Brain microvascular endothelial cell (primary cell): Measurements from ENCODE around the gene SBF2.

Source experiments
- DNase-seq: peaks from one replicate; pipeline ENCODE4 v3.0.0-alpha.2; 2020
- H3K27ac ChIP-seq: fragments of 250-450 bp; sonication (Bioruptor Pico); 2 replicates; pipeline ENCODE4 v1.5.1; 2020; ENCODE audit warnings: mild to moderate bottlenecking, moderate library complexity
- H3K27me3 ChIP-seq: fragments of 250-450 bp; sonication (Bioruptor Pico); replicated peaks from 2 replicates; pipeline ENCODE4 v1.5.1; 2020; ENCODE audit warnings: mild to moderate bottlenecking
- H3K36me3 ChIP-seq: fragments of 250-450 bp; sonication (Bioruptor Pico); replicated peaks from 2 replicates; pipeline ENCODE4 v1.5.1; 2020; ENCODE audit warnings: mild to moderate bottlenecking
- H3K4me3 ChIP-seq: 2 replicates; pipeline ENCODE4 v1.5.1; 2011; ENCODE audit warnings: low read depth, mild to moderate bottlenecking, control low read depth, low read length, moderate library complexity
- CTCF ChIP-seq: IDR thresholded peaks from 2 replicates; pipeline ENCODE4 v1.5.1; 2011; ENCODE audit warnings: low read depth, mild to moderate bottlenecking, moderate library complexity, low read length, control low read depth, inconsistent platforms; ENCODE audit errors: missing control alignments
- in situ Hi-C: cut with HindIII; loops from 2 replicates; pipeline ENCODE4 v1.10.0; 2017; ENCODE audit warnings: low sequenced_read_pairs, low pct_ligation_motif_present

The SBF2 gene

GRCh38 chr11:9732453-9732852, 561.6 kb downstream of the SBF2 start:
- no peak for DNase-seq
- Histone ChIP-seq H3K4me3 (no peak overlapping the region), H3K27ac (no peak overlapping the region), H3K36me3 (peaks cover 26% of the 10 kb centered on the region), H3K27me3 (no peaks in the 10 kb centered on the region)
- no peak for TF ChIP-seq CTCF
- in situ Hi-C loops = no loop called here

GRCh38 chr11:9731256-9731655, 562.8 kb downstream of the SBF2 start:
- TF ChIP-seq CTCF = no peak
- Histone ChIP-seq H3K36me3 (peaks cover 26% of the 10 kb centered on the region), H3K27ac (no peak overlapping the region), H3K27me3 (no peaks in the 10 kb centered on the region), H3K4me3 (no peak overlapping the region)
- in situ Hi-C loops = no loop called here
- DNase-seq = no peak
